OCI-LY3 (cell line): ENCODE data around the gene NOSIP.

Experiments used
- H2AFZ ChIP-seq: fragments of 200-600, 300-600 bp; shearing (Covaris generic); 2 replicates; pipeline ENCODE4 v1.6.0; 2014; ENCODE audit warnings: antibody characterized with exemption, low read depth, low read length
- H3K27ac ChIP-seq: fragments of 200-600, 300-600 bp; sonication (generic); 2 replicates; pipeline ENCODE4 v1.5.1; 2014; ENCODE audit warnings: mild to moderate bottlenecking, low read length, moderate library complexity, mixed read lengths
- H3K27me3 ChIP-seq: fragments of 200-600, 300-600 bp; sonication (generic); 2 replicates; pipeline ENCODE4 v1.6.1; 2014; ENCODE audit warnings: low read depth, low read length, mixed read lengths
- H3K36me3 ChIP-seq: fragments of 200-600, 300-600 bp; sonication (generic); replicated peaks from 2 replicates; pipeline ENCODE3; 2014; ENCODE audit warnings: low read depth, low read length, mixed read lengths
- H3K4me1 ChIP-seq: fragments of 300-600, 200-600 bp; sonication (generic); 2 replicates; pipeline ENCODE4 v1.6.1; 2014; ENCODE audit warnings: low read length, mixed read lengths
- H3K4me2 ChIP-seq: fragments of 200-600, 300-600 bp; sonication (generic); 2 replicates; pipeline ENCODE4 v1.6.1; 2014; ENCODE audit warnings: low read length, mixed read lengths
- H3K4me3 ChIP-seq: fragments of 300-600, 200-600 bp; sonication (generic); 2 replicates; pipeline ENCODE4 v1.5.1; 2014; ENCODE audit warnings: antibody characterized with exemption, mild to moderate bottlenecking, low read length, moderate library complexity
- H3K79me2 ChIP-seq: fragments of 300-600, 200-600 bp; shearing (Covaris generic); 2 replicates; pipeline ENCODE4 v1.6.1; 2014; ENCODE audit warnings: mild to moderate bottlenecking, low read length, mixed read lengths
- H3K9ac ChIP-seq: fragments of 300-600, 200-600 bp; shearing (Covaris generic); 2 replicates; pipeline ENCODE4 v1.6.0; 2014; ENCODE audit warnings: mild to moderate bottlenecking, low read length, moderate library complexity
- H3K9me3 ChIP-seq: fragments of 200-600, 300-600 bp; shearing (Covaris generic); 2 replicates; pipeline ENCODE4 v1.6.1; 2014; ENCODE audit warnings: low read length, mixed read lengths; ENCODE audit not compliant: insufficient read depth
- H4K20me1 ChIP-seq: fragments of 200-600, 300-600 bp; sonication (generic); 2 replicates; pipeline ENCODE4 v1.6.1; 2016; ENCODE audit warnings: low read length, mixed read lengths; ENCODE audit not compliant: insufficient read depth
- EZH2phosphoT487 ChIP-seq: fragments of 200-600 bp; shearing (Covaris generic); IDR thresholded peaks from 2 replicates; pipeline ENCODE4 v1.6.1; 2018; ENCODE audit warnings: antibody characterized with exemption, mixed run types, low read depth
- TF ChIP-seq, protein P1 (sequence below): fragments of 200-600, 300-600 bp; sonication (generic); IDR thresholded peaks from 2 replicates; pipeline ENCODE4 v1.5.1; 2014; ENCODE audit warnings: antibody characterized with exemption, low read length, low read depth

The NOSIP gene

DNA sequence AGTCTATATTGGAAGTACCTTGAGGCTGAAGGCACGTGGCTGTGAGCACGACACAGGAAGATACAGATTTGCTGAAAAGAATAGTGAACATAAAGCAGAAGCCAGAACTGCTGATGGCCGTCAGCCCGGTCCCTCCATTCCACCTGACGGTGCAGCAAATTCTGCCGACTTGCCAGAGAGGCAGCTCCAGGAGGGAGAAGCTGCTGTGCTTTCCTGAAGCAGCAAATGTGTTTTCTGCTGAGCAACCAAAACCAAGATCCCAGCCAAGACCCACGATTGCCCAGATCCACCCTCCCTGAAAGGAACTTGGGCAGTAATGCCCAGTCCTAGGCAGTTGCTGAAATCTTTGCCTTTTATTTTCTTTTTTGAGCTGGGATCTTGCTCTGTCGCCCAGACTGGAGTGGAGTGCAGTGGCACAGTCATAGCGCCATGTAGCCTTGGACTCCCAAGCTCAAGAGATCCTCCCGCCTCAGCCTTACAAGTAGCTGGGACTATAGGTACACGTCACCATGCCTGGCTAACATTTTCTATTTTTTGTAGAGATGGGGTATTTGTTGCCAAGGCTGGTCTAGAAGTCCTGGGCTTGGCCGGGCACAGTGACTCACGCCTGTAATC, 59.5 kb downstream of the NOSIP start:
- Histone ChIP-seq H3K4me1 (no peaks in the 10 kb centered on the region), H3K9me3 (no peaks in the 10 kb centered on the region), H3K27me3 (no peaks in the 10 kb centered on the region), H3K79me2 (no peaks in the 10 kb centered on the region), H3K36me3 (no peaks in the 10 kb centered on the region), H3K4me3 (no peak overlapping the region), H3K4me2 (no peak overlapping the region), H3K9ac (no peak overlapping the region), H2AFZ (no peak overlapping the region), H3K27ac (no peak overlapping the region), H4K20me1 (no peaks in the 10 kb centered on the region)
- no peak for TF ChIP-seq EZH2phosphoT487
- TF ChIP-seq, protein P1, sequence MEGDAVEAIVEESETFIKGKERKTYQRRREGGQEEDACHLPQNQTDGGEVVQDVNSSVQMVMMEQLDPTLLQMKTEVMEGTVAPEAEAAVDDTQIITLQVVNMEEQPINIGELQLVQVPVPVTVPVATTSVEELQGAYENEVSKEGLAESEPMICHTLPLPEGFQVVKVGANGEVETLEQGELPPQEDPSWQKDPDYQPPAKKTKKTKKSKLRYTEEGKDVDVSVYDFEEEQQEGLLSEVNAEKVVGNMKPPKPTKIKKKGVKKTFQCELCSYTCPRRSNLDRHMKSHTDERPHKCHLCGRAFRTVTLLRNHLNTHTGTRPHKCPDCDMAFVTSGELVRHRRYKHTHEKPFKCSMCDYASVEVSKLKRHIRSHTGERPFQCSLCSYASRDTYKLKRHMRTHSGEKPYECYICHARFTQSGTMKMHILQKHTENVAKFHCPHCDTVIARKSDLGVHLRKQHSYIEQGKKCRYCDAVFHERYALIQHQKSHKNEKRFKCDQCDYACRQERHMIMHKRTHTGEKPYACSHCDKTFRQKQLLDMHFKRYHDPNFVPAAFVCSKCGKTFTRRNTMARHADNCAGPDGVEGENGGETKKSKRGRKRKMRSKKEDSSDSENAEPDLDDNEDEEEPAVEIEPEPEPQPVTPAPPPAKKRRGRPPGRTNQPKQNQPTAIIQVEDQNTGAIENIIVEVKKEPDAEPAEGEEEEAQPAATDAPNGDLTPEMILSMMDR = no peak

DNA sequence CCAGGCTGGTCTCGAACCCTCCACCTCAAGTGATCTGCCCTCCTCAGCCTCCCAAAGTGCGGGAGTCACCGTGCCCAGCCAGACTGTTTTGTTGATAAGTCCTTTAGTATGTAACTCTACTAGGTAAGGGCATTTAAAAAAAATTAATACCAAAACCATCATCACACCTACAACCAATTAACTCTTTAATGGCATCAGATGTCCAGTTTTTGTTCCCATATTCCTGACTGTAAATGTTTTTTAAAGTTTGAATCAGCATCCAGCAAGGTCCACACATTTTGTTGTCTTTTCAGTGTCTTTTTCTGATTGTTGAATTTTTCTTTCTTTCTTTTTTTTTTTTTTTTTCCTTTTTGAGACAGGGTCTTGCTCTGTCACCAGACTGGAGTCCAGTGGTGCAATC, 62.3 kb downstream of the NOSIP start:
- no peak overlapping the region for H3K4me2 ChIP-seq
- no peak overlapping the region for H3K9ac ChIP-seq
- H3K27me3 ChIP-seq = no peaks in the 10 kb centered on the region
- H3K9me3 ChIP-seq = no peaks in the 10 kb centered on the region
- H3K4me1 ChIP-seq = peaks cover 4% of the 10 kb centered on the region; the same call in 1 of the 2 replicates
- no peak for TF ChIP-seq EZH2phosphoT487
- TF ChIP-seq, protein P1 = no peak
- no peaks in the 10 kb centered on the region for H3K36me3 ChIP-seq
- H3K27ac ChIP-seq = no peak overlapping the region
- no peak overlapping the region for H3K4me3 ChIP-seq
- no peak overlapping the region for H2AFZ ChIP-seq
- no peaks in the 10 kb centered on the region for H4K20me1 ChIP-seq
- H3K79me2 ChIP-seq = no peaks in the 10 kb centered on the region

DNA sequence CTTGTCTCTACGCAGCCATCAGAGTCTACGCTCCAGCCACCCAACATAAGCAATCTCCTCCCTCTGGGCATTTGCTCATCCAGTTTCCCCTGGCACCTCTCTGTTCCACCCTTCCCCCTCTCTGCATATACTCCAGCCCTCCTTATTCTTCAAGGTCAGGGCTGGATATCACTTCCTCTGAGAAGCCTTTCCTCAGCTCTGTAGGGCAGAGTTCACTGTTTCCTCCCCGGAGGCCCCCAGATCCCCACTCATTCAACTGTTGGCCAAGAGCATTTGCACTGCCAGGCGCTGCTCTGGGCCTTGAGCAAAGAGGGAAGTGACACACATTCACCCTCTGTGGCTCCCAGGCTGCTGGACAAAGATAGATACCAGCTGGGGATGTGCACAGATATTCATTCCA, 64.6 kb downstream of the NOSIP start:
- Histone ChIP-seq H3K27me3 (no peaks in the 10 kb centered on the region), H3K4me2 (no peak overlapping the region), H3K27ac (no peak overlapping the region), H3K36me3 (no peaks in the 10 kb centered on the region), H3K9me3 (no peaks in the 10 kb centered on the region), H4K20me1 (no peaks in the 10 kb centered on the region), H3K4me1 (peaks cover 9% of the 10 kb centered on the region), H3K9ac (no peak overlapping the region), H3K79me2 (no peaks in the 10 kb centered on the region), H2AFZ (no peak overlapping the region), H3K4me3 (no peak overlapping the region)
- TF ChIP-seq, protein P1 = no peak
- TF ChIP-seq EZH2phosphoT487 = no peak

DNA sequence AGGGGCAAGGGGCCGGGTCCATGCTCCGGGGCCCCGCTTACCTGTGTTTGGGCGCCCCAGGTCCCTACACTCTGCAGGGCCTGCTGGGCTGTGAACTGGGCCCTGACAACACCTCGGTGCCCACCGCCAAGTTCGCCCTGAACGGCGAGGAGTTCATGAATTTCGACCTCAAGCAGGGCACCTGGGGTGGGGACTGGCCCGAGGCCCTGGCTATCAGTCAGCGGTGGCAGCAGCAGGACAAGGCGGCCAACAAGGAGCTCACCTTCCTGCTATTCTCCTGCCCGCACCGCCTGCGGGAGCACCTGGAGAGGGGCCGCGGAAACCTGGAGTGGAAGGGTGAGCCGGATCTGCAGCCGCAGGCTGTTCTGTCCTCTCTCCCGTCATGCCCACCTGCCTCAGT, 66.2 kb downstream of the NOSIP start:
- H3K9me3 ChIP-seq = no peaks in the 10 kb centered on the region
- peak overlapping the region; percentile 83 for H3K4me2 ChIP-seq
- no peak overlapping the region for H2AFZ ChIP-seq
- H3K4me1 ChIP-seq = peaks cover 9% of the 10 kb centered on the region
- H3K27me3 ChIP-seq = no peaks in the 10 kb centered on the region
- H3K27ac ChIP-seq = no peak overlapping the region
- H4K20me1 ChIP-seq = no peaks in the 10 kb centered on the region
- H3K4me3 ChIP-seq = peak overlapping the region; percentile 83
- no peaks in the 10 kb centered on the region for H3K79me2 ChIP-seq
- H3K36me3 ChIP-seq = no peaks in the 10 kb centered on the region
- no peak overlapping the region for H3K9ac ChIP-seq
- TF ChIP-seq, protein P1 = no peak
- no peak for TF ChIP-seq EZH2phosphoT487
